Measurements from ENCODE around the gene RTN3.
A peak's percentile ranks its signal among the peaks of the same experiment; 100 is the strongest.
"Not testable (repeated sequence)": the region's sequence is repeated elsewhere in the genome, so short reads cannot be mapped to it uniquely, and the experiment has no call there.

RTN3 gene, protein sequence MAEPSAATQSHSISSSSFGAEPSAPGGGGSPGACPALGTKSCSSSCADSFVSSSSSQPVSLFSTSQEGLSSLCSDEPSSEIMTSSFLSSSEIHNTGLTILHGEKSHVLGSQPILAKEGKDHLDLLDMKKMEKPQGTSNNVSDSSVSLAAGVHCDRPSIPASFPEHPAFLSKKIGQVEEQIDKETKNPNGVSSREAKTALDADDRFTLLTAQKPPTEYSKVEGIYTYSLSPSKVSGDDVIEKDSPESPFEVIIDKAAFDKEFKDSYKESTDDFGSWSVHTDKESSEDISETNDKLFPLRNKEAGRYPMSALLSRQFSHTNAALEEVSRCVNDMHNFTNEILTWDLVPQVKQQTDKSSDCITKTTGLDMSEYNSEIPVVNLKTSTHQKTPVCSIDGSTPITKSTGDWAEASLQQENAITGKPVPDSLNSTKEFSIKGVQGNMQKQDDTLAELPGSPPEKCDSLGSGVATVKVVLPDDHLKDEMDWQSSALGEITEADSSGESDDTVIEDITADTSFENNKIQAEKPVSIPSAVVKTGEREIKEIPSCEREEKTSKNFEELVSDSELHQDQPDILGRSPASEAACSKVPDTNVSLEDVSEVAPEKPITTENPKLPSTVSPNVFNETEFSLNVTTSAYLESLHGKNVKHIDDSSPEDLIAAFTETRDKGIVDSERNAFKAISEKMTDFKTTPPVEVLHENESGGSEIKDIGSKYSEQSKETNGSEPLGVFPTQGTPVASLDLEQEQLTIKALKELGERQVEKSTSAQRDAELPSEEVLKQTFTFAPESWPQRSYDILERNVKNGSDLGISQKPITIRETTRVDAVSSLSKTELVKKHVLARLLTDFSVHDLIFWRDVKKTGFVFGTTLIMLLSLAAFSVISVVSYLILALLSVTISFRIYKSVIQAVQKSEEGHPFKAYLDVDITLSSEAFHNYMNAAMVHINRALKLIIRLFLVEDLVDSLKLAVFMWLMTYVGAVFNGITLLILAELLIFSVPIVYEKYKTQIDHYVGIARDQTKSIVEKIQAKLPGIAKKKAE

DNA sequence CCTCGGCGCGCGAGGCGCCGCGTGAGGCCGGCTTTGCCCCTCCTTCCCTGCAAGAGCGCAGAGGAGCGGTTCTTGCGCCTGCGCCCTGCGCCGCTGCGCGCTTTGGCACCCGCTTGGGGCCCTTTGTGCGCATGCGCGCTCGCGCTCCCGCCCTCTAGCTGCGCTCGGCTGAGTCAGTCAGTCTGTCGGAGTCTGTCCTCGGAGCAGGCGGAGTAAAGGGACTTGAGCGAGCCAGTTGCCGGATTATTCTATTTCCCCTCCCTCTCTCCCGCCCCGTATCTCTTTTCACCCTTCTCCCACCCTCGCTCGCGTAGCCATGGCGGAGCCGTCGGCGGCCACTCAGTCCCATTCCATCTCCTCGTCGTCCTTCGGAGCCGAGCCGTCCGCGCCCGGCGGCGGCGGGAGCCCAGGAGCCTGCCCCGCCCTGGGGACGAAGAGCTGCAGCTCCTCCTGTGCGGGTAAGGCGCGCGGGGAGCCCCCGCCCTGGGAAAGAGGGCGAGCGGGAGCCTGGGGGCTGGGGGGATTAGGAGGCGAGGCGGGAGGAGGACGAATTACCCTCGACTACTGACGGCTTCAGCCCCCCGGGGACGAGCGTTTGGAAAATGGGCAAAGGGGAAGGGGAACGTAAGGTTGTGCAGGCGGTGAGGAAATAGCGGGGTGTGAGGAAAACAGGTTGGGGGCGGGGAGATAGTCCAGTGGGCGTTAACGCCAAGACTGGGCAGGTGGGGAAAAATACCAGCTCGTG lies at the start of gene RTN3:
TSS of gene RTN3 (plus strand) at position 180 of the 745 bp plus-strand sequence. CDS start at position 317, 137 bp downstream.
- peak; percentile 92 to 97 for DNase-seq (ENCODE audit: low read depth in 2 of 2)

DNA sequence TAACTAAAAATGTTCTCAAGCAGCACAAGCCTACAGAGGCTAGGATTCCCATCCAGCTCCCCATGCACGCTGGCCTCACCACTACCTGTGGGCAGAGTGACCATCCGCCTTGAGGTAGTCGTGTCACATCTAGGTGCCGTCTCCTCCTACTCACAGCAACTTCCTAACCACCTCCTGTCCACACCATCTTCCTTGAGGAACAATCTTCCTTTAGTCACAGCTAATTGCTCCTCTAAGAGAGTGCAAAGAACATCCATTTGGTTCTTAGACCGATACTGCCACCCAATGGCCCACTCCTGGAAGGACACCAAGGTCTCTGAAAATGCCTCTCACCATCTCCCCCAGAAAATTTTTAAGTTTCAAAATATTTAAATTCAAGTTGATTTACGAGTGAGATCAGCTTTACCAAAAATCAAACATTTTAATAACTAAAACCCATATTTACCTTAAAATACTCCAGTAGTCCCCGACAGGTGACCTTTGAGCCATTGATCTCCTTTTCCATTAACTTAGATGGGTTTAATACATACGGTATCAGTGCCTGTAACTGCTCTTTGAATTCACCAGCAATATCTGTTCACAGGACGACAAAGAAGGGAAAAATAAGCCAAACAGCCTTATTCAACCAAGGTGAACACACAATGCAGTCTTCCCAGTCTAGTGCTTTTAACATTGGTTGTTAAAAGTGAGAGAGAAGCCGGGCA lies 45.4 kb upstream of the RTN3 start:
- DNase-seq (ENCODE audit: low read depth in 2 of 2): peak; percentile 27 to 54

DNA sequence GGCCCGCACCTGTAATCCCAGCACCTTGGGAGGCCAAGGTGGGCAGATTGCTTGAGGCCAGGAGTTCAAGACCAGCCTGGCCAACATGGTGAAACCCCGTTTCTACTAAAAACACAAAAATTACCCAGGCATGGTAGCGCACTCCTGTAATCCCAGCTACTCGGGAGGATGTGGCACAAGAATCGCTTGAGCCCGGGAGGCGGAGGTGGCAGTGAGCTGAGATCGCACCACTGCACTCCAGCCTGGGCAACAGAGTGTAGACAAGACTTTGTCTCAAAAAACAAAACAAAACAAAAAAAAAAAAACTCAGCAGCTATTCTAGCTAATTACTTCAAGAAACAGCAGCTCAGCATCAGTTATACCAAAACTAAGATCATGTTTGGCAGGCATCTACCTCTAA lies 42.9 kb upstream of the RTN3 start:
- not testable (repeated sequence) for DNase-seq (ENCODE audit: low read depth in 2 of 2)

DNA sequence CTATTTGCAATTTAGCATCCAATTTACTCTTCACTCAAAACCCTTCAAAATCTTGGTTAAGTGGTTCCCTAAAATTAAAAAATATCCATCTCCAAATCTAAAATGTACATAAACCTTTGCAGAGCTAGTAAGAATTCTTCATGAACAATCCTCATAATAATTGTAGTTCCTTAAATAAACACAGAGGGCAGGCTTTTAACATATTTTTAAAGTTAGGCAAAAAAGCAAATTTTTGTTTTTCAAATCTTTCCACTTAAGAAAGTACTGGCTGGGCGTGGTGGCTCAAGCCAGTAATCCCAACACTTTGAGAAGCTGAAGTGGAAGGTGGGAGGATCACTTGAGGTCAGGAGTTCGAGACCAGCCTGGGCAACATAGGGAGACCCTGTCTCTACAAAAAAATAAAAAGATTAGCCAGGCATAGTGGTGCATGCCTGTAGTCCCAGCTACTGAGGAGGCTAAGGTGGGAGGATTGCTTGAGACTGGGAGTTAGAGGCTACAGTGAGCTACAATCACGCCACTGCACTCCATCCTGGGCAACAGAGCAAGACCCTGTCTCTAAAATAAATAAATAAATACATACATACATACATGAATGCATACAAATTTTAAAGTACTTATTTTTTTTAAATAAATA lies 42.0 kb upstream of the RTN3 start:
- no peak for DNase-seq (ENCODE audit: low read depth in 2 of 2)

DNA sequence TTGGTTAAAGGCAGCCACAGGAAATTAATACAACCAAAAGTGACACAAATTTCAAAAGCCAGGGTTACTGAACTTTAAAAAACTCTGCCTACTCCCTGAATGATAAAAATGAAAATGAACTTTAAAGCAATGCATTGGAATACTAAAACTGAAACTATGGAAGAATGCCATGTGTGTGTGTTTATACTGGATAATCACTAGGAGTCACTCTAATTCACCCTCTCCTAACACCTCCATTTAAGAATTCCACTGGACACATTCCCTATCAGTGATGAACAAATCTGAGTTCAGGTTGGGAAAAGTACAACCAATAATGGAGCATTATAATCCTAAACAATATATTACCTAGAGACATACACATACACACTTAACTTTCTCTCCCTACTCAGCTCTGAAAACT lies 39.6 kb upstream of the RTN3 start:
- no peak for DNase-seq (ENCODE audit: low read depth in 2 of 2)

DNA sequence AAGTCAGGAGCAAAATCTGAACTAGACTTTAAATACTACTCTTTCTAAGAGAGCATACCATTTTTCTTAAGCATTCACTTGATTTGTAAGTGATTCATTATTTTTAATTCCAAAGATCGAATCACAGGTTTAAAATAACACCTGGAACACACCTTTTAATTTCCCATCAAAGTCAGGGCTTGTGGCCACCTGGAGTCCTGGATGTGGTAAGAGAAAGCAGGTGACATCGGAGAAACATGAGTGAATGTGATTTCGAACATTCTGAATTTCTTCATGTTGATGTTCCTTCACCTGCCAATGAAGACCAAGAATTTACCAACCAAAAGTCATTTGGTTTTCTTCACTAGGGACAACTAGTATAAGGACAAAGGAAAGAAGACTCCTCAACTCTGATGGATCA lies 38.1 kb upstream of the RTN3 start:
- no peak for DNase-seq (ENCODE audit: low read depth in 2 of 2)

DNA sequence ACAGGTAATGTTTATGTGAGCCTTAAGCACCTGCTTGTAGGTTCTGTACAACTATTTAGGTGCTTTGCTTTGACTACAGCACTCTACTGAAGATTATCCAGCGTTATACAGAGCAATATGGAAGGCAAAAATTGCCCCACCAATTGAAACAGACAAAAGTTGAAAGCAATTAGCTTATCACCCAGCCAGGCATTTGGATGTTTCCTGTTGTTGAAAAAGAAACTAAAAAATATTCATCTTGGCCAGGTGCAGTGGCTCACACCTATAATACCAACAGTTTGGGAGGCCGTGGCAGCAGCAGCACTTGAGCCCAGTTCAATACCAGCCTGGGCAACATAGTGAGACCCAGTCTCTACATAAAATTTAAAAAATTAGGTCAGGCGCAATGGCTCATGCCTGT lies 28.6 kb upstream of the RTN3 start:
- no peak for DNase-seq (ENCODE audit: low read depth in 2 of 2)

DNA sequence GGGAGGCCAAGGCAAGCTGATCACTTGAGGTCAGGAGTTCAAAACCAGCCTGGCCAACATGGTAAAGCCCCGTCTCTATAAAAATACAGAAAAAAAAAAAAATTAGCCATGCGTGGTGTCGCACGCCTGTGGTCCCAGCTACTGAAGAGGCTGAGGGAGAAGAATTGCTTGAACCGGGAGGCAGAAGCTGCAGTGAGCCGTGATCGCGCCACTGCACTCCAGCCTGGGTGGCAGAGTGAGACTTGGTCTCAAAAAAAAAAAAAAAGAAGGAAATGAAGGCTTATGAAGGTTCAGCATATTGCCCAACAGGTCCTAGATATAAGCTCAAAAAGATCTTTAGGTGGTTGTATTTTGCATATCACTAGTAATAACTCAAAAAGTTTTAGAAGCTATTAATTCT lies 20.3 kb upstream of the RTN3 start:
- no peak for DNase-seq (ENCODE audit: low read depth in 2 of 2)

DNA sequence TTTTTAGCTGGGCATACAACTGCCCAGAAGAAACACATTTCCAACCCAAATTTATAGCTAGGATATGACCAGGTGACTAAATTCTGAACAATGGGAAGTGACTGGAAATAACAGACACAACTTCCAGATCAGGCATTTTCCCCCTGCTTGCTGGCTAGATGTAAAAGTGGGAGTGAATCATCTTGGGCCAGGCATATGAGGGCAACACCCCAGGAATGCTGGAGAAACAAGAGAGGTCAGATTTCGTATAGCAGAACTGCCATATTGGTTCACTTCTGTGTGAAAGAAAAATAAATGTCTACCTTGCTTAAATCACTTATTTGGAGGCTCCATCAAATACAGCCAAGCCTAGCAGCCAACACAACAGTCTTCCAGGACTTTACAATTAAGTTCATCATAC lies 17.5 kb upstream of the RTN3 start:
- DNase-seq (ENCODE audit: low read depth in 2 of 2): no peak

DNA sequence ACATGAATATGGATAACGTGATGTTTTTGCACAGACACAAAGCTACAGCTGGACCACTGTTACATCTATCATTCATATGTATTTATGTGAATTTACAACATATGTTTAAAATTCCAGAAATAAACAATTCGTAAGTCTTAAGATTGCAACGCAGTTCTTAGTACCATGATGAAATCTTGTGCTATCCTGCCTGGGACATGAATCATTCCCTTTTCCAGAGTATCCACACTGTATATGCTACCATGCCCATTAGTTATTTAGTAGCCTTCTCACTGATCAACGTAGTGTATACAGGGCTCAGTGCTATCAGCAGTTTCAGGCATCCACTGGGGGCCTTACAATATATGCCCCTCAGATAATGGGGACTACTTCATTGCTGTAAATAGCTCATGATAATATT lies 14.4 kb upstream of the RTN3 start:
- no peak for DNase-seq (ENCODE audit: low read depth in 2 of 2)

DNA sequence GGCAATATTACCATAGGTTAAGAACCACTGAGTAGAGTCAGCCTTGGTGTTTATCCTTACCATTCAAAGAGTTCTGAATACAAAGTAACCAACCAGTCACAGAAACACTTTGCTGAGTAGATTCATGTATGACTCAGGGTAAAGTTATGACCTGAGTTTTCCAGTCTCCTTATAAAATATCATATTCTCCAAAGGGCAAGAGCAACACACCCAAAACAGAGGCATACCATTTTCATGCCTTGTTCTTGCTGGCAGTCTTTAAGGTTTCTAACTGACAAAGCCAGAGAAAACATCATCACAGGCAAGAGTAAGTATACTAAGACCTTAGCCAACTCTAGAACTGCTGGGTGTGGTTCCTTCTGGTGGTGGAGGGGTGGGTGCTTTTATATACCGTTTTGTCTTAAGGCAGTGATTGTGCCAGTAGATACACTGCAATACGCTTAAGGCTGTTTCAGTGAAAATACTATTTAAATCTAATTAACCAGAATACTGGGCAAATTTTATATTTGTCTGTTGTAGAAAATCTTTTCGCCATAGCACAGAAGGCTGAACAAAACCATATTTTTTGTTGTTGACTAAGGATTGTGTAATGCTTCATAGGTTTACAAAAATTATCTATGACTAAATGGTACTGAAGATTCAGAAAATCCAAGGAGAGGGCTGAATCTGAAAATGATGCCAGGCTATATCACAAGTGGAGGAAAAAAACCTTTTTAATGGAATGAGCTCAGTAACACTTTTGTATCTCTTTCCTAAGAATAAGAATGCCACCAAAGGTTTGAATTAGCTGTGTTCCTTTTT lies 13.1 kb upstream of the RTN3 start:
- DNase-seq (ENCODE audit: low read depth in 2 of 2): no peak

DNA sequence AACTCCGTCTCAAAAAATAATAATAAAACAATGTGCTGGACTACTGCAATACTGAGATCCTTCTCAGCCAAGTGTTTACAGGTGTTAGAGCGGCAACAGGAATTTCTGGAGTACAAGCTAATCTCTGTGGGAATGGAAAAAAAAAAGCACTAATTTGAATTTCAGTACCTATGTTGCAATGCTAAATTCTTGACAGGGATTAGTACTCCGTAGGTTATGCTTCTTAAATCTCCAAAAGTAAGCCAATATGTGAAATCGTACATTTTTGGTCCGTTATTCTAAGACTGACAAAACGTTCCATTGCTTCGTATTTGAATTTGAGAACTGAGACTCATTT lies 11.2 kb upstream of the RTN3 start:
- no peak for DNase-seq (ENCODE audit: low read depth in 2 of 2)

DNA sequence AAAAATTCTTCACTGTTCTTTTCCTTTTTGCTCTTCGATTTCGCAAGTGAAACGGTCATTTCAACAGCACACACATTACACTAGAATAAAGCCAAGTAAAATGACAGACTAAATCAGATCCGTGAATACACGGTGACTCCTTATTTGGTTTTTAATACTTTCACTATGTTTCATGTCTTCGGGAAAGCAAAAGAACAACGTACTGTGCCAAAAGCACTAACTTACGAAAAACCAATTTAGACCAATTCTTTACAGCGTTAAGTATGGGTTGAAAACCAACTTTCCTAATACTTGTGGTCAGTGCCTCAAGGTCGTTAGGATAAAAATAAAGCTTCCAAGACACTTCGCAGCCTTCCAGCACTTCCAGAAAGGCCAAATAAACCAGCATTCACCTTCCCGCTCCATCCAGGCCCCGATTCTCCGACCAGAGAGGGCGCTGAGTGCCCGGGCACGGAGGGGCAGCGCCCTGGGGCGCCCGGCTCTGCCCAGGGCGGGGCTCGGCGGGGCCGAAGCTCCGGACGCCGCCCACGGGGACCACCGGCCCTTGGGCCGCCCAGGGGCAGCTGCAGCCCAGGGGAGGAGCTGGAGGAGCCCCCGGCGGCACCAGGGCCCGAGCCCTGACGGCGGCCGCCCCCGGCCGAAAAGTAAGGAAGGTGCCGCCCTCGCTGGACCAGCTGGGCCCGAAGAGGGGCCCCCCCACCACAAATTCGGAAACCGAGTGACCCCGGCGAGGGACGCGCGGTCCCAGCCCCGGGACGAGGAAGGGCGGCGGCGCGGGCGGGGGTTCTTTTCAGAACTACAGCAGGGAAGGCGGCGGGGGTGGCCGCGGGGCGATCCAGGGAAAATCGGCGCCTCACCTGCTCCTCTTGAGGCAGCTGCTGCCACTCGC lies 10.6 kb upstream of the RTN3 start:
- no peak for DNase-seq (ENCODE audit: low read depth in 2 of 2)

DNA sequence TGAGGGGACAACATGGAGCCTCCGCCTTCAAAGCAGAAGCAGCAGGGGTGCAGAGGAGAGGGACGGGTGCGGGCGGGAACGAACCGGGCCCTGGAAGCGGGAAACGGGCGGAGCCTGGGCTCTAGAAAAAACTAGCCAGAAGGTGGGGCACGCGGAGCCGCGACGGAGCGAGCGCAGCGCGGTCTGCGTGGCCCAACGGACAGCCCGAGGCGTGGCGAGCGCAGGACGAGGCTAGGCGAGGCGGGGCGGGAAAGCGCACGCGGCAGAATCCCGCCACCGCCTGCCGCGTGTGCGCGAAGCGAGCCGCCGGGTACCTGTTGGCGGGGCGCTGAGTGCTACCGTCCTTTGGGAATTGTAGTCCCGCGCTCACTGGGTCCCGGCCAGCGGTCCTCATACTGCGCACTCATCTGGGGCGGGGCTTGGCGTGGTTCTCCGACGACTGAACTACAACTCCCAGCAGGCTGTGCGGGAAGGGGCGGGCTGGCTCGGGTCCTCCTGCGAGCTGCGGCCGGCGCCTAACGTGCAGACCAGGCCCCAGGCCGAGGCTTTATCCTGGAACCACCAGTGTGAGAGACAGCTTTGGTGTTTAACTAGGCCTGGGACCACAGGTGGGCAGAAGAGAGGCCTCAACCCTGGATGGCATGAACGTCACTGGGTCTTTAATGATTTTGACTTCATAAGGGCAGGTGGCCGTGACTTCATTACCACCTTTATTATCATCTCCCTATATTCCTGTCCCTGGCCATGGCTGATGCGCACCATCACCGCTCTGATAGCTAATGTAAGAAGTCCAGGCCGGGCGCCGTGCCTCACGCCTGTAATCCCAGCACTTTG lies 9.8 kb upstream of the RTN3 start, which contains the start of gene ATL3:
TSS of gene ATL3 (minus strand) at position 55 of the 834 bp plus-strand sequence. CDS start at position 14, 41 bp downstream.
- peak; percentile 86 to 92 for DNase-seq (ENCODE audit: low read depth in 2 of 2)

DNA sequence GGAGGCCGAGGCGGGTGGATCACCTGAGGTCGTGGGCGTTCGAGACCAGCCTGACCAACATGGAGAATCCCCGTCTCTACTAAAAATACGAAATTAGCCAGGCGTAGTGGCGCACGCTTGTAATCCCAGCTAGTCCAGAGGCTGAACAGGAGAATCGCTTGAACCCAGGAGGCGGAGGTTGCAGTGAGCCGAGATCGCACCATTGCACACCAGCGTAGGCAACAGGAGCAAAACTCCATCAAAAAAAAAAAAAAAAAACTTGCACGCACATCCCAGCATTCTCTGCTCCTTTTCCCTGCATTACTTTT lies 9.2 kb upstream of the RTN3 start:
- no peak for DNase-seq (ENCODE audit: low read depth in 2 of 2)

DNA sequence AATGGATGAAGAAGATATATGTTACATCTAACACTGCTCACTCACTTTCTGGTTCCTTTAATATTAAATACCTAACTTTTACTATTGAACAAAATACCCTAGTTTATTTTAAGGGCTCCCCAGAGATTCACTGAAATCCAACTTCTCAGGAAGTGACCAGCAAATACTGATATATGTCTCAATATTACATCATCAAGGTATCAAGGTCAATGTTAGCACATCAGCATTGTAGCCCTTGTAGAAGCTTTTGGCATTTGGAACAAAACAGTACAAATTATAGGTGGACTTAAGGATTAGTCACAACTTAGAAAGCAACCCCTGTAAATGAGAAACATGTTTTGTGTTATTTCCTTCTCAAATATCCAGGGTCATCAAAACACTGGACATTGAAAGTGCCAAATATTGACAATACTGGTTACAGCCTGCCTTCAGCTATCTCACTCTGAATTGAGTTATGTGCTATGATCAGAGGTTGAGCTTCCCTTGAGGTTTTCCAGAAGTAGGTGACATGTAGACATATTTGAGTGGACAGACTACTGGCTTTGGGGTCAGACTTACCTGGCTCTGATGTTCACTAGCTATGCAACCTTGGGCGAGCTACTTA lies 8.3 kb upstream of the RTN3 start:
- DNase-seq (ENCODE audit: low read depth in 2 of 2): no peak

DNA sequence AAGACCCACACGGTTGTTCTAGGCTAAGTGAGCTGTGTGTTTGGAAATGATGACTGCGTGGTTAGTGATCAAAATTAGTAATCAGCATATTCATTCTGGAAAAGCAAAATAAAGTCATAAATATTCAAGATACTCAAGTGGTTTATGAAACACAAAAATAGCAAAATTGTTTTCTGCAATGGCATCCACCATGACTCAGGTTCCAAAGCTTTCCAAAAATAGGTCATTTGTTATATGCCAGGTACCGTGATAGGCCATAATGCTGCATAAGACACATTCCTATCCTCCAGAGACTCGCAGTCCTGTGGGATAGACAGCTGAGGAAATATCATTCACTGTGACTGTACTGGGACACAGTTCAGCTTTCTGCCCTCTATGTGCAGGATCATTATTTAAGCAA lies 7.7 kb upstream of the RTN3 start:
- no peak for DNase-seq (ENCODE audit: low read depth in 2 of 2)

DNA sequence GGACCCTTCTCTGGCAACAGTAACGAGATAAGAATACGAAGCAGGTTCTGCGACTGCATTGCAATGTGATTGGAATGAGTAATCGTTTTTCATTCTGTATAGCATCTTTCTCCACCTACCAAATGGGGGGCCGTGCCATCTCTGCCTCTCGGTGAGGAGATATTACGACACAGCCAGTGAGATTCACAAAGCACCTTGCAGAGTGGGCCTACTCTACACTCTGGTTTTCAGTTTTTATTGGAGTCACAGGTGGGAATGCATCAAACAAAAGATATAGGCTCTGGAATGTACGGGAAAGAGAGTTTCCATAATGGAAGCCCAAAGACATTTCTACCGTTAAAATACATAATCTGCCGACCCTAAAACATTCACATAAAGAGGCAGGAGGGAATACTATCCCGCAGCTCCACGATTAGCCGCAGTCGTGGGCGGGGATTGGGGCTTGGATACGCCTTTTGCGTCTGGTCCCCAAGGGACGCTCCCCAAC lies 423 bp upstream of the RTN3 start:
- DNase-seq (ENCODE audit: low read depth in 2 of 2): no peak
